HCT116 (cell line): Measurements from ENCODE around the gene BCAS4. TPM values are rescaled to one million over a fixed set of nuclear protein-coding genes. Genes with fewer than 3 reads are reported as not detected.

Source experiments
- ATAC-seq: fragments of 200-7000 bp; cut with Tn5 transposase; 2 replicates; pipeline ENCODE4 v1.9.1; 2020; ENCODE audit warnings: mild to moderate bottlenecking, moderate library complexity
- BruUV-seq: library from RNA; stranded (reverse); fragments of 400-500 nt; replicated peaks from 2 replicates; lab custom pipeline; 2021; lab: Mats Ljungman, UMichigan
- CTCF ChIA-PET: fragments of 300-600 bp; sonication (Branson Sonifier 250); formaldehyde crosslinking; loops from one replicate; lab custom pipeline; 2021; ENCODE audit warnings: antibody characterized with exemption; lab: Charles Lee
- POLR2A ChIA-PET: fragments of 300-600, 350-600 bp; sonication (Branson Sonifier 250); formaldehyde crosslinking; loops from one replicate; lab custom pipeline; 2021; ENCODE audit warnings: antibody characterized with exemption; lab: Charles Lee
- RAD21 ChIA-PET, 2 experiments: fragments of 300-600 bp; sonication (Branson Sonifier 250); formaldehyde crosslinking; loops; one replicate each; lab custom pipeline; 2023; ENCODE audit warnings: low total read pairs in 2 of 2; ENCODE audit not compliant: uncharacterized antibody in 2 of 2, unreplicated experiment in 2 of 2, low non-redundant PET in 1 of 2; lab: Charles Lee
- DNase-seq: peaks from one replicate; pipeline ENCODE4 v3.0.0-alpha.2; 2010; ENCODE audit warnings: low read depth, low spot score
- H2AFZ ChIP-seq: fragments of 200-600 bp; shearing (Covaris generic), sonication (generic); 2 replicates; pipeline ENCODE4 v1.6.1; 2017; ENCODE audit warnings: low read depth, mixed run types, mixed read lengths, antibody characterized with exemption, low read length; ENCODE audit not compliant: poor library complexity, severe bottlenecking
- H3K27ac ChIP-seq: 2 replicates; pipeline ENCODE4 v1.5.1; 2012; ENCODE audit warnings: low read depth, low read length
- H3K27me3 ChIP-seq: fragments of 200-600 bp; sonication (generic); 2 replicates; pipeline ENCODE4 v1.6.1; 2016; ENCODE audit warnings: mixed run types, low read length, mixed read lengths; ENCODE audit not compliant: insufficient read depth
- H3K36me3 ChIP-seq, 2 experiments: fragments of 200-500 bp in 1 of 2; fragments of 200-600 bp in 1 of 2; sonication (Bioruptor generic) in 1 of 2; sonication (generic) in 1 of 2; 2 replicates each; pipeline versions ENCODE4 v1.5.1 to v1.6.1; 2014 to 2016; ENCODE audit warnings: low read length in 2 of 2, inconsistent platforms in 1 of 2, mixed read lengths in 1 of 2, mixed run types in 1 of 2; ENCODE audit not compliant: insufficient read depth in 2 of 2, control insufficient read depth in 1 of 2
- H3K4me1 ChIP-seq, 2 experiments: fragments of 200-600 bp in 1 of 2; sonication (generic) in 1 of 2; 2 replicates each; pipeline versions ENCODE4 v1.5.1 to v1.6.1; 2012 to 2017; ENCODE audit warnings: low read length in 2 of 2, inconsistent platforms in 1 of 2, mild to moderate bottlenecking in 1 of 2, mixed read lengths in 1 of 2, mixed run types in 1 of 2, moderate library complexity in 1 of 2; ENCODE audit not compliant: insufficient read depth in 2 of 2, control insufficient read depth in 1 of 2
- H3K4me2 ChIP-seq: fragments of 200-600 bp; sonication (generic); 2 replicates; pipeline ENCODE4 v1.6.1; 2017; ENCODE audit warnings: mixed run types, low read length, mixed read lengths
- H3K4me3 ChIP-seq, 2 experiments: fragments of 200-600 bp in 1 of 2; sonication (generic) in 1 of 2; replicated peaks in 1 of 2; 2 replicates each; pipeline ENCODE4 v1.5.1; 2011 to 2016; ENCODE audit warnings: low read length in 2 of 2, control low read depth in 1 of 2, low read depth in 1 of 2, mild to moderate bottlenecking in 1 of 2, mixed read lengths in 1 of 2, mixed run types in 1 of 2
- H3K79me2 ChIP-seq: fragments of 200-600 bp; sonication (generic); 2 replicates; pipeline ENCODE4 v1.6.1; 2017; ENCODE audit warnings: mild to moderate bottlenecking, mixed run types, low read length, moderate library complexity, mixed read lengths; ENCODE audit not compliant: insufficient read depth
- H3K9ac ChIP-seq: fragments of 200-600 bp; sonication (generic); 2 replicates; pipeline ENCODE4 v1.6.1; 2016; ENCODE audit warnings: low read length, mixed read lengths
- H3K9me2 ChIP-seq: fragments of 200-600 bp; sonication (generic), shearing (Covaris generic); 2 replicates; pipeline ENCODE4 v1.6.1; 2017; ENCODE audit warnings: mixed run types, mild to moderate bottlenecking, moderate library complexity; ENCODE audit not compliant: insufficient read depth
- H3K9me3 ChIP-seq, 2 experiments: fragments of 200-500 bp in 1 of 2; fragments of 200-600 bp in 1 of 2; sonication (Bioruptor generic) in 1 of 2; sonication (generic) in 1 of 2; 2 replicates each; pipeline ENCODE4 v1.6.1; 2014 to 2017; ENCODE audit warnings: low read length in 2 of 2, mixed read lengths in 2 of 2, inconsistent platforms in 1 of 2, low read depth in 1 of 2, mild to moderate bottlenecking in 1 of 2, mixed run types in 1 of 2, moderate library complexity in 1 of 2; ENCODE audit not compliant: control insufficient read depth in 1 of 2, insufficient read depth in 1 of 2
- H4K20me1 ChIP-seq: fragments of 200-600 bp; sonication (generic), shearing (Covaris generic); 2 replicates; pipeline ENCODE4 v1.6.1; 2017; ENCODE audit warnings: mixed run types, mild to moderate bottlenecking, moderate library complexity; ENCODE audit not compliant: insufficient read depth
- CEBPB ChIP-seq: IDR thresholded peaks from 2 replicates; pipeline ENCODE4 v1.6.1; 2012; ENCODE audit warnings: low read depth
- CTCF ChIP-seq, 3 experiments: fragments of 200-600 bp in 1 of 3; sonication (generic) in 1 of 3; IDR thresholded peaks in 2 of 3; conservative IDR thresholded peaks in 1 of 3; 2 replicates each; pipeline ENCODE4 v1.5.1; 2012 to 2017; ENCODE audit warnings: low read depth in 2 of 3, low read length in 2 of 3, antibody characterized with exemption in 1 of 3, borderline replicate concordance in 1 of 3, control low read depth in 1 of 3, mild to moderate bottlenecking in 1 of 3, mixed read lengths in 1 of 3, mixed run types in 1 of 3, moderate library complexity in 1 of 3; ENCODE audit not compliant: insufficient read depth in 1 of 3
- EGR1 ChIP-seq: IDR thresholded peaks from 2 replicates; pipeline ENCODE4 v1.6.1; 2012; ENCODE audit warnings: low read depth
- ELF1 ChIP-seq: IDR thresholded peaks from 2 replicates; pipeline ENCODE4 v1.6.1; 2012; ENCODE audit warnings: low read depth, borderline replicate concordance
- EZH2 ChIP-seq: fragments of 200-600 bp; sonication (generic); IDR thresholded peaks from 2 replicates; pipeline ENCODE4 v1.6.1; 2017; ENCODE audit warnings: antibody characterized with exemption, mixed run types
- FOSL1 ChIP-seq: IDR thresholded peaks from 2 replicates; pipeline ENCODE4 v1.6.1; 2012; ENCODE audit warnings: low read depth
- MAX ChIP-seq: IDR thresholded peaks from 2 replicates; pipeline ENCODE4 v1.6.1; 2012
- POLR2A ChIP-seq: IDR thresholded peaks from 2 replicates; pipeline ENCODE4 v1.7.0; 2011; ENCODE audit warnings: borderline replicate concordance; ENCODE audit not compliant: insufficient read depth, insufficient read length; ENCODE audit errors: extremely low read depth
- POLR2AphosphoS5 ChIP-seq: IDR thresholded peaks from 2 replicates; pipeline ENCODE4 v1.6.1; 2011; ENCODE audit warnings: mild to moderate bottlenecking, low read depth, low read length, moderate library complexity
- RAD21 ChIP-seq: IDR thresholded peaks from 2 replicates; pipeline ENCODE4 v1.6.1; 2012; ENCODE audit warnings: low read depth, mild to moderate bottlenecking
- SP1 ChIP-seq: IDR thresholded peaks from 2 replicates; pipeline ENCODE4 v1.6.1; 2012; ENCODE audit warnings: low read depth
- SRF ChIP-seq: IDR thresholded peaks from 2 replicates; pipeline ENCODE4 v1.6.1; 2012; ENCODE audit warnings: low read depth
- TCF7L2 ChIP-seq: IDR thresholded peaks from 2 replicates; pipeline ENCODE4 v1.7.0; 2011; ENCODE audit warnings: borderline replicate concordance, inconsistent platforms; ENCODE audit not compliant: insufficient read depth, insufficient read length; ENCODE audit errors: extremely low read depth
- YY1 ChIP-seq: IDR thresholded peaks from 2 replicates; pipeline ENCODE4 v1.6.1; 2011; ENCODE audit warnings: low read length, low read depth, moderate library complexity, mild to moderate bottlenecking; ENCODE audit not compliant: insufficient replicate concordance; ENCODE audit errors: extremely low read depth
- ZNF274 ChIP-seq: fragments of 200-500 bp; sonication (Bioruptor generic); IDR thresholded peaks from 2 replicates; pipeline ENCODE4 v1.6.1; 2014; ENCODE audit warnings: mild to moderate bottlenecking, low read depth, low read length, inconsistent platforms
- intact Hi-C: fragments of 100-400 bp; cut with micrococcal nuclease; formaldehyde crosslinking; loops from 2 replicates; pipeline ENCODE4 v1.10.0; 2022
- total RNA-seq: library from RNA; stranded (reverse); gene quantifications from one replicate; pipeline ENCODE4 v1.2.1, GENCODE V29; 2021; ENCODE audit not compliant: unreplicated experiment
- TF ChIP-seq, protein P1 (sequence below): IDR thresholded peaks from 2 replicates; pipeline ENCODE4 v1.6.1; 2011; ENCODE audit warnings: mild to moderate bottlenecking, low read length, moderate library complexity; ENCODE audit not compliant: insufficient replicate concordance; ENCODE audit errors: extremely low read depth
- TF ChIP-seq, protein P2 (sequence below): IDR thresholded peaks from 2 replicates; pipeline ENCODE4 v1.6.1; 2012; ENCODE audit warnings: low read depth

Gene BCAS4
- total RNA-seq, 1 experiment from 2014 or later: 18.9 TPM

- Histone ChIP-seq H3K9me2 (no peaks in the 10 kb centered on the region), H3K27me3 (no peaks in the 10 kb centered on the region)
- TF ChIP-seq ELF1 (no peak), EZH2 (no peak), TCF7L2 (no peak), SRF (no peak), FOSL1 (no peak), MAX (no peak), SP1 (no peak), EGR1 (no peak), ZNF274 (no peak), POLR2A (no peak), CTCF (IDR thresholded peaks at IDR 0.05 in 2 of 3, conservative IDR thresholded peaks at IDR 0.05 in 1 of 3; ENCODE audit: borderline replicate concordance in 1 of 3, insufficient read depth in 1 of 3, low read depth in 2 of 3, low read length in 2 of 3) (no peak), YY1 (no peak), RAD21 (no peak), POLR2AphosphoS5 (no peak), CEBPB (no peak)
- TF ChIP-seq, protein P1, sequence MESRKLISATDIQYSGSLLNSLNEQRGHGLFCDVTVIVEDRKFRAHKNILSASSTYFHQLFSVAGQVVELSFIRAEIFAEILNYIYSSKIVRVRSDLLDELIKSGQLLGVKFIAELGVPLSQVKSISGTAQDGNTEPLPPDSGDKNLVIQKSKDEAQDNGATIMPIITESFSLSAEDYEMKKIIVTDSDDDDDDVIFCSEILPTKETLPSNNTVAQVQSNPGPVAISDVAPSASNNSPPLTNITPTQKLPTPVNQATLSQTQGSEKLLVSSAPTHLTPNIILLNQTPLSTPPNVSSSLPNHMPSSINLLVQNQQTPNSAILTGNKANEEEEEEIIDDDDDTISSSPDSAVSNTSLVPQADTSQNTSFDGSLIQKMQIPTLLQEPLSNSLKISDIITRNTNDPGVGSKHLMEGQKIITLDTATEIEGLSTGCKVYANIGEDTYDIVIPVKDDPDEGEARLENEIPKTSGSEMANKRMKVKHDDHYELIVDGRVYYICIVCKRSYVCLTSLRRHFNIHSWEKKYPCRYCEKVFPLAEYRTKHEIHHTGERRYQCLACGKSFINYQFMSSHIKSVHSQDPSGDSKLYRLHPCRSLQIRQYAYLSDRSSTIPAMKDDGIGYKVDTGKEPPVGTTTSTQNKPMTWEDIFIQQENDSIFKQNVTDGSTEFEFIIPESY: no peak
- TF ChIP-seq, protein P2, sequence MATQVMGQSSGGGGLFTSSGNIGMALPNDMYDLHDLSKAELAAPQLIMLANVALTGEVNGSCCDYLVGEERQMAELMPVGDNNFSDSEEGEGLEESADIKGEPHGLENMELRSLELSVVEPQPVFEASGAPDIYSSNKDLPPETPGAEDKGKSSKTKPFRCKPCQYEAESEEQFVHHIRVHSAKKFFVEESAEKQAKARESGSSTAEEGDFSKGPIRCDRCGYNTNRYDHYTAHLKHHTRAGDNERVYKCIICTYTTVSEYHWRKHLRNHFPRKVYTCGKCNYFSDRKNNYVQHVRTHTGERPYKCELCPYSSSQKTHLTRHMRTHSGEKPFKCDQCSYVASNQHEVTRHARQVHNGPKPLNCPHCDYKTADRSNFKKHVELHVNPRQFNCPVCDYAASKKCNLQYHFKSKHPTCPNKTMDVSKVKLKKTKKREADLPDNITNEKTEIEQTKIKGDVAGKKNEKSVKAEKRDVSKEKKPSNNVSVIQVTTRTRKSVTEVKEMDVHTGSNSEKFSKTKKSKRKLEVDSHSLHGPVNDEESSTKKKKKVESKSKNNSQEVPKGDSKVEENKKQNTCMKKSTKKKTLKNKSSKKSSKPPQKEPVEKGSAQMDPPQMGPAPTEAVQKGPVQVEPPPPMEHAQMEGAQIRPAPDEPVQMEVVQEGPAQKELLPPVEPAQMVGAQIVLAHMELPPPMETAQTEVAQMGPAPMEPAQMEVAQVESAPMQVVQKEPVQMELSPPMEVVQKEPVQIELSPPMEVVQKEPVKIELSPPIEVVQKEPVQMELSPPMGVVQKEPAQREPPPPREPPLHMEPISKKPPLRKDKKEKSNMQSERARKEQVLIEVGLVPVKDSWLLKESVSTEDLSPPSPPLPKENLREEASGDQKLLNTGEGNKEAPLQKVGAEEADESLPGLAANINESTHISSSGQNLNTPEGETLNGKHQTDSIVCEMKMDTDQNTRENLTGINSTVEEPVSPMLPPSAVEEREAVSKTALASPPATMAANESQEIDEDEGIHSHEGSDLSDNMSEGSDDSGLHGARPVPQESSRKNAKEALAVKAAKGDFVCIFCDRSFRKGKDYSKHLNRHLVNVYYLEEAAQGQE: no peak
- TF ChIP-seq, all 23 proteins: peak for 0
- Histone ChIP-seq H3K4me1 (no peaks in the 10 kb centered on the region), H2AFZ (no peak overlapping the region), H3K36me3 (peaks cover 6 to 11% of the 10 kb centered on the region in 2 experiments; a peak in 3 of 4 replicates), H3K27ac (no peak overlapping the region), H3K9me3 (no peaks in the 10 kb centered on the region), H3K9ac (no peak overlapping the region), H3K4me3 (no peak overlapping the region), H3K79me2 (peaks cover 8% of the 10 kb centered on the region; the same call in 1 of the 2 replicates), H4K20me1 (no peaks in the 10 kb centered on the region; the same call in 1 of the 2 replicates), H3K4me2 (no peak overlapping the region)
- ATAC-seq (peak; percentile 28; the same call in 1 of the 2 replicates), DNase-seq (no peak)
- no TSS peak for BruUV-seq
- ChIA-PET RAD21 (no interaction called here), POLR2A (no interaction called here), CTCF (no interaction called here)
- intact Hi-C loops: no loop called here
These were observed 90.9 kb downstream of the BCAS4 start for GRCh38 chr20:50885781-50886180.
